Ammon's horn (tissue), 1 donor: Measurements from ENCODE around the gene C11orf68.
"Not testable (repeated sequence)": the region's sequence is repeated elsewhere in the genome, so short reads cannot be mapped to it uniquely, and the experiment has no call there.

ENCODE experiments used
- DNase-seq: peaks from one replicate; pipeline ENCODE4 v3.0.0-alpha.2; 2016; ENCODE audit warnings: low spot score

The C11orf68 gene

GRCh38 chr11:65918211-65919140 lies at the start of gene C11orf68:
Gene C11orf68 (minus strand): TSS chr11:65919062. CDS start chr11:65919031, 31 bp downstream.
- DNase-seq = no peak

- DNase-seq = no peak
Measured at GRCh38 chr11:65967329-65967934, 48.6 kb upstream of the C11orf68 start.

GRCh38 chr11:65965986-65966762 lies 47.3 kb upstream of the C11orf68 start:
- DNase-seq = no peak

GRCh38 chr11:65964906-65965305 lies 46.0 kb upstream of the C11orf68 start:
- DNase-seq = no peak

GRCh38 chr11:65962141-65962564 lies 43.3 kb upstream of the C11orf68 start:
- DNase-seq = no peak

DNA sequence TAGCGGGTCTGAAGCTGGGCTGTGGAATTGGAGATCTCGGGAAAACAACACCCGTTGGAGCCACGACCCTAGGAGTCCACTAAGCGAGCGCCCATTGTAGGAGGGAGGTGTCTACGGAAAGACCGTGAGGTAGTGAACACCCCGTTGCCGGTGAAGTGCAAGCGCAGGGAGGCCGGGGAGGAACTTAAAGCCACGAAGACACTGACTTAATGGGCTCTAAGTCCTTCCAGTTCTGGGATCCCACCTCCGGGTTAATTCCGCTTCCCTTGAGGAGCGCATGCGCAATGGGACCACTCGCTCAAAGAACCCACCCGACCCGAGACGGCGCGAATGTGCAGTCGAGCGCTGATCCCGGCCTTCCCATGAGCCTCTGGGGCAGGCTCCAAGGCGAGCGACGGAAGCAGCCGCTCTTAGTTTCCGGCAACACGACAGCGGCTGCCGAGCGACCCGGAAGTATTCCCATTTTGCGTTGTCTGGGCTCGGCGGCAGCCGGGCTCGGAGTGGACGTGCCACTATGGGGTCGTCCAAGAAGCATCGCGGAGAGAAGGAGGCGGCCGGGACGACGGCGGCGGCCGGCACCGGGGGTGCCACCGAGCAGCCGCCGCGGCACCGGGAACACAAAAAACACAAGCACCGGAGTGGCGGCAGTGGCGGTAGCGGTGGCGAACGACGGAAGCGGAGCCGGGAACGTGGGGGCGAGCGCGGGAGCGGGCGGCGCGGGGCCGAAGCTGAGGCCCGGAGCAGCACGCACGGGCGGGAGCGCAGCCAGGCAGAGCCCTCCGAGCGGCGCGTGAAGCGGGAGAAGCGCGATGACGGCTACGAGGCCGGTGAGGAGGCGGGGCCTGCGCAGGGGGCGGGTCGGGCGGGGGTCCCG lies 42.6 kb upstream of the C11orf68 start, which contains the start of gene SART1:
Gene SART1, plus strand, starts transcription at position 468 of the 874 bp plus-strand sequence. Its CDS starts 47 bp downstream, at position 515.
- peak; percentile 97 for DNase-seq

GRCh38 chr11:65960824-65961266 lies 42.0 kb upstream of the C11orf68 start:
- no peak for DNase-seq

DNA sequence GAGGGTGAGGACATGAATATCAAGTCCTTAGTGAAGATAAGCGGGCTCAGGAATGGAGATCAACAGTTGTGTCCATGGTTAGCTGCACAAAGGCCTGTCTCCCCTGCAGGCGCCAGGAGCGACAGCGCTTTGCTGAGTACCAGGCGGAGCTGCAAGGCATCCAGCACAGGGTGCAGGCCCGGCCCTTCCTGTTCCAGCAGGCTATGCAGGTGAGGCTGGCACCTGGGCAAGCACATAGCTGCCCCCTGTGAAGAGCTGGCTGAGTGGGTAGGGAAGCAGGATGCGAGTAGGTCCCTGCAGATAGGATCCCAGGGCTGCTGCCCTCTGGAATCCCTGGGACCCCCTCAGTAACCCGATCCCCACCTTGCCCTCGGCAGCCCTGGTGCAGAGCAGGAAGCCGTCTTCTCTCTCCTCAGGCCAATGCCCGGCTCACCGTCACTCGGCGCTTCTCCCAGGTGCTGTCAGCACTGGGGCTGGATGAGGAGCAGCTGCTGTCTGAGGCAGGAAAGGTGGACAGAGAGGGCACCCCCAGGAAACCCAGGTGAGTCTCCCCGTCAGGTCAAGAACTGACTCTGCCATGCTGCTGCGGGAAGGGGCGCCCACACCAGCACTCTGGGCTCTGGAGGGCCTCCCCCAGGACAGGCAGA lies 40.0 kb upstream of the C11orf68 start:
- DNase-seq = no peak

- DNase-seq = no peak
Measured at GRCh38 chr11:65958291-65958690, 39.4 kb upstream of the C11orf68 start.

DNA sequence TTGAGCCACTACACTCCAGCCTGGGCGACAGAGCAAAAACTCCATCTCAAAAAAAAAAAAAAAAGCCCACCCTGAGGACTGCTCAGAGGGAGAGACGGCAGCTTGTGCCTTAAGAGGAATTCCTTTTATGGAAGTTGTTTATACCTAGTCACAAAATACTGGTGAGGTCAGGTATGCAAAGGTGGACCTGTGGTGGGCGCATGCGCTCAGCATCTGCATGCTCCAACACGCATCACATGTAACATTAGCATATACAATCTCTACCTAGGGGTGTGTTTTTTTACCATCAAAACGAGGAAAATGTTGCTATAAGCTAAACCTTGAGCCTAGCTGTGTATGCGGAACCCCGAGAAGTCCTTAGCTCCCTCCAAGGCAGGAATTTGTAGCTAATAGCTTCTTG lies 35.9 kb upstream of the C11orf68 start:
- DNase-seq = no peak

DNA sequence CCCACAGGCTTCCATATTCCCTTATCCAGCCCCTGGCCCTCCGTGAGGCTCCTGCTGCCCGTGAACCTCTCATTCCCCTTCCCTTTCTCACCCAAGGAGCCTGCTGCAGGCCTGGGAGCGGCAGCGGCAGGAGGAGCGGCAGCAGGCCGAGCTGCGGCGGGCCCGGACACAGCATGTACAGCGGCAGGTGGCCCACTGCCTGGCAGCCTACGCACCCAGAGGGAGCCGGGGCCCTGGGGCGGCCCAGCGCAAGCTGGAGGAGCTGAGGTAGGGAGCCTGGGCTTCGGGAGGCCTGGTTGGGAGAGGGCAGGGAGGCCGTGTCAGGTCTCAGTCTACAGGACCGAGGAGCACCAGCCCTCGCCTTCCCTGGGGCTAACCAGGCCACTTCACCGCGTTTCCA lies 34.6 kb upstream of the C11orf68 start:
- no peak for DNase-seq

- no peak for DNase-seq
Measured at GRCh38 chr11:65952052-65952521, 33.2 kb upstream of the C11orf68 start.

- not testable (repeated sequence) for DNase-seq
Measured at GRCh38 chr11:65951641-65952040, 32.8 kb upstream of the C11orf68 start.

GRCh38 chr11:65950711-65951110 lies 31.8 kb upstream of the C11orf68 start:
- DNase-seq = not testable (repeated sequence)

GRCh38 chr11:65947603-65948125 lies 28.8 kb upstream of the C11orf68 start:
- no peak for DNase-seq

DNA sequence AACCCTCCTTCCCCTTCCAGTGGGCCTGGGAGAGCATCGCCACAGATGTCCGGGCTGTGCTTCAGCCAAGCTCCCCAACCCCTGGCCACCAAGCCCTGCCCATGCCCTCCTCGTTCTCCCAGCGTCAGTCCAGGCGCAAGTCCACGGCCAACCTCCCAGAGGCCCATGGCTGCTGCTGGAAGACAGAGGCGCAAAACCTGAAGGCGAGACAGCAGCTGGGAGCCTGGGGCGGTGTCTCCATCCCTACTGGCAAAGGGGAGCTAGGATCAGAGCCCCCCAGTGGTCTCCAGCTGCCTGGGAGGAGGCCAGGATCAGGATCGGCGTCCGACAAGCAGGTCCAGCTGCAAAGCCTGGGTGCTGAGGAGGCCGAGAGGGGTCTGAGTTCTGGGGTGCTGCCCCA lies 28.3 kb upstream of the C11orf68 start:
- no peak for DNase-seq

GRCh38 chr11:65946655-65947054 lies 27.8 kb upstream of the C11orf68 start:
- no peak for DNase-seq

DNA sequence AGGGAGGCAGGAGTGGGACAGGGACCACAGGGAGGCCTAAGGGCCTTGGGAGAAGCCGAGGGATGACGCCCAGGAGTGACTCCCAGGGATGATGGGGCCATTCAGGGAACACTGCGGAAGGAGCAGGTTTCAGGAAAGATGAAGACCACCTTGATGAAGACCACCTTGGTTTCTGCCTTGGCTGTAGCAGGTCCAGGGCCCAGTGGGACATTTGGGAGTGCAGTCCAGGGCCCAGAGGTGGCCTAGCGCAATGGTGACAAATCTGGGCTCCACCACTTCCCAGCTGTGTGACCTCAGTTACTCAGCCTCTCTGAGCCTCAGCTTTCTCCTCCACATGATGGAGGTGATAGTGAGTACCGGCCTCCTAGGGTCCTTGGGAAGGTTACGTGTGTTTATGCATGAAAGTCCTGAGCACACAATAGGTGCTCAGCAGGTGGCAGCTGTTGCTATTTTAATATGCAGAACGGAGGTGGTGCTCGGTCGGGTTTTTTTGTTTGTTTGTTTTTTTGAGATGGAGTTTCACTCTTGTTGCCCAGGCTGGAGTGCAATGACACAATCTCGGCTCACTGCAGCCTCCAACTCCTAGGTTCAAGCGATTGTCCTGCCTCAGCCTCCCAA lies 27.2 kb upstream of the C11orf68 start:
- DNase-seq = no peak

- DNase-seq = no peak
Measured at GRCh38 chr11:65945430-65945911, 26.6 kb upstream of the C11orf68 start, which contains the start of gene TSGA10IP. Gene TSGA10IP (plus strand): TSS chr11:65945480. CDS start chr11:65945676, 196 bp downstream.

GRCh38 chr11:65944767-65945166 lies 25.9 kb upstream of the C11orf68 start:
- no peak for DNase-seq
